Germinal center (tissue), 1 donor: ENCODE measurements around the gene PHKG2.
A peak's percentile ranks its signal among the peaks of the same experiment; 100 is the strongest.

Experiments
- DNase-seq: peaks from one replicate; pipeline ENCODE4 v3.0.0; 2012; ENCODE audit warnings: mixed read lengths, low spot score

Gene PHKG2

DNA sequence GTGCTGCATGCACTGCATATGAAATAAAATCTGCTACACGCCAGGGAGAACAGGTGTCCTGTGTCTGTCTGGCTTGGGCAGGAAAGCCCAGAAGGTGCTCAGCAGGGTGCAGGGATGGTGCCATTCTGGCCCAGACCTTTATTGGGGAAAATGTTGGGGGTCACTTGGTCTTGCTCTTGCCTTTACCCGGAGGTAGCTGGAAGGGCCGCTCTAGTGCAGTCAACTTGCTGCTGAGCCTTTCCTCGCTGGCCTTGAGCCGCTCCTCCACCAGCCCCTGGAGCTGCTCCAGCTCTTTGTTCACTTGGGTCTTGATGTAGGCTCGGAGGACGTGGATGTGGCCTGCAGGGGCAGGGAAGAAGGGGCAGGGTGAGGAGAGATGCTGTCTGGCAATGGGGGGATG, 9.1 kb downstream of the PHKG2 start:
- no peak for DNase-seq

DNA sequence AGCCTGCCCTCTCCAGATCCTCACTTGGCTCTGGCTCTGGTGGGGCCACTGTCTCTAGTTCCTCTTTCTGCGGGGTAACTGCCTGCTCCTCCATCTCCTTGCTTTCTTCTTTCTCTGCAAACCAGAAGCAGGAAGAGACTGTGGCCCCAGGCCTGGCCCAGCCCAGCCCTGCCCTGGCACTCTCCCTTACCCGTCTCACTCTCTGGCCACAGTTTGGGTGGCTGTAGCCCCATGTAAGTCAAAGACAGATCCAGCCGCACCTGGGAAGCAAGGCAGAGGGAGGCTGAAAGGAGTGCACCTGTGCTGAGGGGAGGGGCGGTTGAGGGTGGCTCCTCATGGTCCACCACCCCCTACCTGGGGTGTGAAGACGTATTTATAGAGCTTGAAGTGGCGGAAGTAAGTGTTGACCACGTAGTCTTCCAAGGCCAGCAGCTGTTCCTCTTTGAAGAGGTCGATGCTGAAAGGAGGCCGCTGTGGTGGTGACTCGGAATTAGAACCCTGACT, 10.8 kb downstream of the PHKG2 start:
- no peak for DNase-seq

DNA sequence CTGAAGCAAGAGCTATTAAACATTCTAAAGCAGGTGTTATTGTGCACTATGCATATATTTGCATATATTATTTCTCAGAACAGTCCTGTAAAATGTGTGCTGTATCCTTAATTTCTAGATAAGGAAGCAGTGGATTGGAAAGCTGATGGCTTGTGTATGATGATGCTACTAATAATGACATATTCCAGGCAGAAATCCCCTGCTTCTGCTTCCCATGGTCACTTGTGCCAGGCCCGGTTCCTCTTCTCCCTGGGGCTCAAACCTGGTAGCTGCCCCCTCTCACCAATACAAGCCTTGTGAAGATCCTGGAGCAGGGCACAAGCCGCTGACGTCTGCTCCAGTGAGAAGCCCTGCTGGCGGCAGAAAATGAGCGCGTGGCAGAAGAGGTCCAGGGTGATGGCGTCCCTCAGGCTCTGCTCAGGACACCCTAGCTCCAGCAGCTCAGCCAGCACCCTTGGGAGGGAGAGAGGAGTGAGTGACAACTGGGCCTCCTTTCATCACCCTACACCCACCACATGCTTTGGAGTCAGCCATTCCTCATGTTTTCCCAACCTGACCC, 11.9 kb downstream of the PHKG2 start:
- DNase-seq: no peak

DNA sequence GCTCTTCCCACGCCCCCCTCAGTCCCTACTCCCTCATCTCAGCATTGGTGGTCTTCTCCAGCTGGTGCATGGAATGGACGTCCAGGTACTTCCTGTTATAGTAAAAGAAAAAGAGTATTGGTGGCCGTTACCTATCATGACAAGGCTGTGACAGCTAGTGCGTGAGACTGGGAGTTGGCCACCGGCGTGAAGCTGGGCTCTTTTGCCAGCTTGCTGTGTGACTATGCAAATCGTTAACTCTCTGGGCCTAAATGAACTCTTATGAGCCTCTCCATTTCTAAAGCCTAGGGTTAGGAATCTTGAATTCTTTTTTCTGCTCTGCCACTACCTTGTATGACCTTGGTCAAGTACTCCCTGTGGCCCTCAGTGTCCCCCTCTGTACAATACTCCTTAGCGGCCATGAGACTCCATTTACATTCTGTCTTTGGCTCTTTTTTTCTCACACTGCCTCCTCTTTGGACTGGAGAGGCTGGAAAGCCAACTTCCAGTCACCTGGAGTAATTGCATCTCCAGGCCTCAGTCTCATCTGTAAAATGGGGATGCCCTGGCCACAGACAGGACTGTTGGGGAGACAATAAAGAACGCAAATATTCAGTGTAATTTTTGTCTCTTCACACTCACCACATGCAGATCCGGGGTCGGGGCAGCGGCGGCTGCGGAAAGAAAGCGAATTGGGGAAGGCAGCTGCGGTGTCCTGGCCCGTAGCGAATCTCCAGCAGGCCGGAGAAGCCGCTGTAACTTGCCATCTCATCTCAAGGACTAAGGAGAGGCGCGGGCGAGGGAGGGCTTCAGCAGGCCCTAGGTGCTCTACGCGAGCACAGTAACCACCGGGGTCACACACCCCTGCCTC, 12.6 kb downstream of the PHKG2 start:
- peak; percentile 31 for DNase-seq

DNA sequence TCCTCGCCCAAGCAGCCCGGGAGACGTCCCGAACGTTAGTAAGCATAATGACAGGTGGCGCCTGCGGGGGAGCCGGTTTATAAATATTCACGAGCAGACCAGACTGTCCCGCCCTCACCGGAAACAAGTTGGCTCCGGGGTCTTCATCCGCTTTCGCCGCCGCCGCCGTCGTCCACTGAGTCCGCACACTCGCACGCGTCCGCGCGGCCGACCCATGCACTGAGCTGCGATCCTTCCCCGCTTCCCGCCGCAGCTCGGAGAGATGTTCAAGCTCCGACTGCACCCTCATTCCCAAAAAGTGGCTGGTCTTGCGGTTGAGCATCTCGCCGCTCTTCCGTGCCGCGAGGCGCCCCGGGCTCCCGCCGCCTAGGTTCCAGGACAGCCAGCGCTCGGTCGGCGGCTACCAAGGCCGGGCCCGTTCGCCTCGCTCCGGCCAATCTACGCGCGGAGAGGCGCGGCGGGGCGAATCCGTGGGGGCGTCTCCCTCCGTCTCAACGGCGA, 13.3 kb downstream of the PHKG2 start:
- peak; percentile 75 for DNase-seq

DNA sequence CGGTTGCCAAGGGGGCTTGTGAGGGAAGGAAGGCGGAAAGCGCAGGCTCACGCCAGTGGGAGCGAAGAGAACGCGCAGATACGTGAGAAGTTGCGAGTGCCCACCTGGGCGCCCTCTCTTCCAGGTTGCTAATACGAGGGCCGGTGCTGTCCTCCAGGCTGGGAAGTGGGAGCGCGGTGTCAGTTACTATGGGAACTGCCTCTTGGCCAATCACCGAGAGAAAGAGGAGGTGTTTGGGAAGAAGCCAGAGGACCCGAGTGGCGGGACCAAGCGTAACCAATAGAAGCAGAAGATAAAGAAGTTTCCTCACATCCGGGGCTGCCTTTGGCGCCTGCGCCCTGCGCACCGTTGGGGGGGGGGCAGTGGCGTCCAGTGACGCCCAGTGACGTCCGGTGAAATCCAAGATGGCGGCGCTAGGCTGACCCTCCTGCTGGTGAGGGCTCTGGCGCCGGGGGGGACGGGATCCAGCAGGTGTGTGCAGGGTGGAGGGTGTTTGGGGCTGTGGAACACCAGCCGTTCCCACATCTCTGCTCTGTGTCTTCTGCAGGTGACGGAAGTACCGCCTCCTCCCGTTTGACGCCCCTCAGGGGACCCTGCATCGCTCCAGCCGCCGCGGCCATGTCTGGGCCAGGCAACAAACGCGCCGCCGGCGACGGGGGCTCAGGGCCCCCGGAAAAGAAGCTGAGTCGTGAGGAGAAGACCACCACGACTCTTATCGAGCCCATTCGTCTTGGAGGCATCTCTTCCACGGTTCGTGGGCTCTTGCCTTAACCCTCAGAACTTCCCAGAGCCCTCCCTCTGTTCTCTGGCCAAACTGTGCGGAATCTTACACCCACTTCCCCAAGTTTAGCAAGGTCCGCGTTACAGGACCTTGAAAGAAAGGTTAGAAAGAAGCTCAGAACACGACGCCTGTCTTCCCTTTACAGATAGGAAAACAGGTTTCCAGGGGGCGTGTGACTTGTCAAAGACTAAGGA, 14.0 kb downstream of the PHKG2 start, which contains the start of the genes CFAP119 and RNF40:
TSS of gene CFAP119 (minus strand) at position 135 of the 975 bp plus-strand sequence. CDS start 314 bp downstream, outside the sequence.
TSS of gene RNF40 (plus strand) at position 395 of the 975 bp plus-strand sequence. CDS start at position 619, 224 bp downstream.
- DNase-seq: peak; percentile 97

DNA sequence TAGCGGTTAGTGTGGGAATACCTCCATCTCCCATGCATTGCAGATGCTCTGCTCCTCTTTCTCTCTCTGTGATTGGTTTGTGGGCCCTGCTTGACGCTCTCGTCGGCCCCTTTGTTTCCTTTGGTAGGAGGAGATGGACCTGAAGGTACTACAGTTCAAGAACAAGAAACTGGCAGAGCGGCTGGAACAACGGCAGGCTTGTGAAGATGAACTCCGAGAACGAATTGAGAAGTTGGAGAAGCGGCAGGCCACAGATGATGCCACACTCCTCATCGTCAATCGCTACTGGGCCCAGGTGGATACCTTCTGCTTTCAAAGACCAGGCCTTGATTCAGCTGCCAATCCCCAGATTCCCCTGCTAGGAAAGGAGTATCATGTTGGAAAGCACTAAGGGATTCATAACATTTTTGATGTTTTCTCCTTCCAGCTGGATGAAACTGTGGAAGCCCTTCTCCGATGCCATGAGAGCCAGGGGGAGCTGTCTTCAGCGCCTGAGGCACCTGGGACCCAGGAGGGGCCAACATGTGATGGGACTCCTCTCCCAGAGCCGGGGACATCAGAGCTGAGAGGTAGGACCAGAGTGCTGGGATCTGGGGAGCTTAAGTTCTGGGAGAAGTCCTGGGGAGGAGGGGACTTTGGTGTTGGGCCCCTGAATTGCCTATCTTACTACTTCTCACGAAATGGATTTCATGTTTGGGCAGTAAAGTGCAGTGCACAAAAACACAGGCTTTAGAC, 14.9 kb downstream of the PHKG2 start:
- no peak for DNase-seq

DNA sequence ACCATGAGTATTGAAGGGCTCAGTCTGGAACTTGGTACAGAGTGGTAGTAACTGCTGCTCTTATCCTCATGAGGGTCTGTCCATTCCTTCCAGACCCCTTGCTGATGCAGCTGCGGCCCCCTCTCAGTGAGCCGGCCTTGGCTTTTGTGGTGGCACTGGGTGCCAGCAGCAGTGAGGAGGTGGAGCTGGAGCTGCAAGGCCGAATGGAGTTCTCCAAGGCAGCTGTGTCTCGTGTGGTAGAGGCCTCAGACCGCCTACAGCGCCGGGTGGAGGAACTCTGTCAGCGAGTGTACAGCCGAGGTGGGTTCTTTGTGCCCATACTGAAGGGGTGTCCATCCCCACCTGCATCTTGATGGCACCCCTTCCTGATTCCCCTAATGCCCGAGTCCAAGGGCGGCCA, 15.9 kb downstream of the PHKG2 start:
- no peak for DNase-seq

DNA sequence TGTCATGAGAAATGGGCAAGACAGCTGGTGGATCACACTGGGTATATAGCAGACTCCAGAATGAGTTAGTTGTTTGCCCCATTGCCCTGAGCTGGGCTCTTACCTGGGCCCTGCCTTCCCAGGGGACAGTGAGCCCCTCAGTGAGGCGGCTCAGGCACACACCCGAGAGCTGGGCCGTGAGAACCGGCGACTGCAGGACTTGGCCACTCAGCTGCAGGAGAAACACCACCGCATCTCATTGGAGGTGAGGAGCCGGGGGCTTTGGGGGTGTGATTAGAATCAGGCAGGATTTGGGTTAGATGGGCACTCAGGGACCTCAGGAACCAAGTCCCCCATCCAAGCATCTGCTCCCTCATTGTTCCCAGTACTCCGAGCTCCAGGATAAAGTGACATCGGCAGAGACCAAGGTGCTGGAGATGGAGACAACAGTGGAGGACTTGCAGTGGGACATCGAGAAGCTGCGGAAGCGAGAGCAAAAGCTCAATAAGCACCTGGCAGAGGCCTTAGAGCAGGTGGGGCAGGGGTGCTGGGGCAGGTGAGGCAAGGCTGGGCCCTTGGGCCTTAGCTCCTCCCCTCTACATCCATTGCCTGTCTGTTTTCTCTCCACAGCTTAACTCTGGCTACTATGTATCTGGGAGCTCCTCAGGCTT, 16.7 kb downstream of the PHKG2 start:
- no peak for DNase-seq

DNA sequence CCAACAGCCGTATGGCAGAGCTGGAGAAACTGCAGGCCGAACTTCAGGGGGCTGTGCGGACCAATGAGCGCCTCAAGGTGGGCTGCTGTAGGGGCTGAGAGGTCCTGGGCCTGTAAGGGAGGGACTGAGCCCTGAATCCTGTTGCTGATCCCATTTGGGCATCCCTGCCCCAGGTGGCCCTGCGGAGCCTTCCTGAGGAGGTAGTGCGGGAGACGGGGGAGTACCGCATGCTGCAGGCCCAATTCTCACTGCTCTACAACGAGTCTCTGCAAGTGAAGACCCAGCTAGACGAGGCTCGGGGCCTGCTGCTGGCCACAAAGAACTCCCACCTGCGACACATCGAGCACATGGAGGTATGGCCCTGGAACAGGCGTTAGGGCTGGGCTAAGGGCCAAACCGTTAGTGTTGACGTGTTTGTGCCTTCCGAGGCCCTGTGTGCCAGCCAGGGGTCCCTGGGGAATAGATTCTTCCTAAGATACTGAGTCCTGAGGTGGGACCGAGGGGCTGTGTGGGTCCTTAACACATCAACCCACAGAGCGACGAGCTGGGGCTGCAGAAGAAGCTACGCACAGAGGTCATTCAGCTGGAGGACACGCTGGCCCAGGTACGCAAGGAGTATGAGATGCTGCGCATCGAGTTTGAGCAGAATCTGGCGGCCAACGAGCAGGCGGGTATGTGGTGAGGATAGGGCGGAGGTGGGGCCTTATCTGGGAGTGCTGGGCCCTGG, 18.1 kb downstream of the PHKG2 start:
- DNase-seq: no peak

DNA sequence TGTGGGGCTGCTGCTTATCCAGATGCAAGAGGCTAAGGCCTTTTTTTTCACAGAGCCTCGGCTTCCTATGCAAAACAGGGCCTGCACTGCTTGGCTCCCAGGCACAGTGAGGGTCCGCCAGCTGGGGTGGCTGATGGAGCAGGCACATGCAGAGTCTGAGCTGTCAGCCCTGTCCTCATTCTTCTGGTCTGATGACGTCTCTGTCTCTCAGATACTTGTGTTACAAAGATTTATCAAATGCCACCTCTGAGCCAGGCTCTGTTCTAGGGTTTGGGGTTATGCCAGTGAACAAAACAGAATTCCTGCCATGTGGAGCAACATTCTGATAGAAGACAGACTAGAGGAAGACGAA, 18.7 kb downstream of the PHKG2 start:
- DNase-seq: no peak

DNA sequence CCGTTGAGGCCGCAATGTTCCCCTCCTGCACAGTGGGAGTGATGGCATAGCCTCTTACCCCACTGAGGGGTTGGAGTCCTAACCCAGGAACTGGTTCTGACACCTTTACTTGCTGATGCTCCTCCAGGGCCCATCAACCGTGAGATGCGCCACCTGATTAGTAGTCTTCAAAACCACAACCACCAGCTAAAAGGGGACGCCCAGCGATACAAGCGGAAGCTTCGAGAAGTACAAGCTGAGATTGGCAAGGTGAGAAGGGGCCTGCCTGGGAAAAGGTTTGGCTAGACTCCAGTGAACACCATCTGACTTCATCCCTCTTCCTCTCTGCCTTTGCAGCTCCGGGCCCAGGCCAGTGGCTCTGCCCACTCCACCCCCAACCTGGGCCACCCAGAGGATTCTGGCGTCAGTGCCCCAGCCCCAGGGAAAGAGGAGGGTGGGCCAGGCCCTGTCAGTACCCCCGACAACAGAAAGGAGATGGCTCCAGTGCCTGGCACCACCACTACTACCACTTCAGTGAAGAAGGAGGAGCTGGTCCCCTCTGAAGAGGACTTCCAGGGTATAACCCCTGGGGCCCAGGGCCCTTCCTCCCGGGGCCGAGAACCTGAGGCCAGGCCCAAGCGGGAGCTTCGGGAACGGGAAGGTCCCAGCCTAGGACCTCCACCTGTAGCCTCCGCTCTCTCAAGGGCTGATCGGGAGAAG, 19.7 kb downstream of the PHKG2 start:
- peak; percentile 70 for DNase-seq

DNA sequence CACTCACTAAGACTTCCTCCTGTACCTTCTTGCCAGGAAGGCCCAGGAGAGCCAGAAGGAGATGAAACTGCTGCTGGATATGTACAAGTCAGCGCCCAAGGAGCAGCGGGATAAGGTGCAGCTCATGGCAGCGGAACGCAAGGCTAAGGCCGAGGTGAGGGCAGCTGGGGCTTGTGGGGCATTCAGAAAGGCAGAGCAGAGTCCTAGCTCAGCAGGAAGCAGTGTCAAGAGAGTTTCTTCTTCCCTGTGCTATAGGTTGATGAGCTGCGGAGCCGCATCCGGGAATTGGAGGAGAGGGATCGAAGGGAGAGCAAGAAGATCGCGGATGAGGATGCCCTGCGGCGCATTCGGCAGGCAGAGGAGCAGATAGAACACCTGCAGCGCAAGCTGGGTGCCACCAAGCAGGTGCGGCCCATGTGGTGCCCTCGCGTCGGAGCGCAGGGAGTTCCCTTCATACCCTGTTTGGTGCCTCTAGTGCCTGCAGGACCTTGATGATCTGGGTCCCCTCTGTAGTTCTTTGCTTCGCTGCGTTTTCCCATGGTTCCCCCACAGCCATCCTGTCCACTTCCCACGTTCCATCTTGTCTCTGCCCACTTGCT, 20.5 kb downstream of the PHKG2 start:
- DNase-seq: no peak

DNA sequence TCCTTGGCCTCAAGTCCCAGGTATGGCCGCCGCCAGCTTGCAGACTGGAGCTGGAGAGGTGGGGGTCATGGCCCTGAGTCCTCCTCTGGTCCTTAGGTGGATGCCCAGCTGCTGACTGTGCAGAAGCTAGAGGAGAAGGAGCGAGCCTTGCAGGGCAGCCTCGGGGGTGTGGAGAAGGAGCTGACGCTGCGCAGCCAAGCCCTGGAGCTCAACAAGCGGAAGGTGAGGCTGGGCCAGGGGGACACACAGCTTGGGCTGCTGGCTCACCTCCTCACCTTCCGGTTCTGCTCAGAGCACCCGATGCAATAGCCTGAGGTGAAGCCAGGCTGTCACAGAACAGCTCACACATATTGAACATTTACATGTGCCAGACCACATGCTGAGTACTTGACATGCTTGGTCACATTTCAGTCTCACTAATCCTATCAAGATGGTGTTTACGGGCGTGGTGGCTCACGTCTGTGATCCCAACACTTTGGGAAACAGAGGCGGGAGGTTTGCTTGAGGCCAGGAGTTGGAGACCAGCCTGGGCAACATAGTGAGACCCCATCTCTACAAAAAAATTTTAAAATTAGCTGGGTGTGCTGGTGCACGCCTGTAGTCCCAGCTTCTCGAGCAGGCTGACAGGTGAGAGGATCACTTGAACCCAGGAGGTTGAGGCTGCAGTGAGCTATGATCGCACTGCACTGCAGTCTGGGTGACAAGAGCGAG, 21.3 kb downstream of the PHKG2 start:
- peak; percentile 49 for DNase-seq

DNA sequence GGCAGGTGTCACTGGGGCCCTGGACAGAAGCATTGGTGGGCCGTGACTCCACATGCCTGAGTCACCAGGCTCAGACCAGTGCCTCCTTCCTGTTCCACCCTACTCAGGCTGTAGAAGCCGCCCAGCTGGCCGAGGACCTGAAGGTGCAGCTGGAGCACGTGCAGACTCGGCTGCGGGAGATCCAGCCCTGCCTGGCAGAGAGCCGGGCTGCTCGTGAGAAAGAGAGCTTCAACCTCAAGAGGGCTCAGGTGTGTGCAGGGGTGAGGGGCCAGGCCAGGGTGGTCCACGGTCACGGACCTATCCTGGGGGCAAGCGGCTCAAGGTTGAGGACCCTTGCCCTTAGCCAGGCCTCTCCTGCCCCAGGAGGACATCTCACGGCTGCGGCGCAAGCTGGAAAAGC, 23.5 kb downstream of the PHKG2 start:
- DNase-seq: no peak

DNA sequence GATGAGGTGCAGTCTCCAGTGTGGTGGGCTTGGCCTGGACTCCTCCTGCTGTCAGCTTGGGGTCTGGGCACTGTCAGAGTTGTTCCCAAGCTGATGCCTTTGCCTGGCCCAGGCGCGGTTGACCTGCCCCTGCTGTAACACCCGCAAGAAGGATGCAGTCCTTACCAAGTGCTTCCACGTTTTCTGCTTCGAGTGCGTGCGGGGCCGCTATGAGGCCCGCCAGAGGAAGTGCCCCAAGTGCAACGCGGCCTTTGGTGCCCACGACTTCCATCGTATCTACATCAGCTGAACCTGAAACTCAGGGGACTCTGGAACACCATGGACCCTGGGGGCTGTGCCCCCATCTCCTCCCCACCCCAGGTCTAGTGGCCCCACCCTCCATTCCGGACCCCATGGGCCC, 25.6 kb downstream of the PHKG2 start:
- no peak for DNase-seq

DNA sequence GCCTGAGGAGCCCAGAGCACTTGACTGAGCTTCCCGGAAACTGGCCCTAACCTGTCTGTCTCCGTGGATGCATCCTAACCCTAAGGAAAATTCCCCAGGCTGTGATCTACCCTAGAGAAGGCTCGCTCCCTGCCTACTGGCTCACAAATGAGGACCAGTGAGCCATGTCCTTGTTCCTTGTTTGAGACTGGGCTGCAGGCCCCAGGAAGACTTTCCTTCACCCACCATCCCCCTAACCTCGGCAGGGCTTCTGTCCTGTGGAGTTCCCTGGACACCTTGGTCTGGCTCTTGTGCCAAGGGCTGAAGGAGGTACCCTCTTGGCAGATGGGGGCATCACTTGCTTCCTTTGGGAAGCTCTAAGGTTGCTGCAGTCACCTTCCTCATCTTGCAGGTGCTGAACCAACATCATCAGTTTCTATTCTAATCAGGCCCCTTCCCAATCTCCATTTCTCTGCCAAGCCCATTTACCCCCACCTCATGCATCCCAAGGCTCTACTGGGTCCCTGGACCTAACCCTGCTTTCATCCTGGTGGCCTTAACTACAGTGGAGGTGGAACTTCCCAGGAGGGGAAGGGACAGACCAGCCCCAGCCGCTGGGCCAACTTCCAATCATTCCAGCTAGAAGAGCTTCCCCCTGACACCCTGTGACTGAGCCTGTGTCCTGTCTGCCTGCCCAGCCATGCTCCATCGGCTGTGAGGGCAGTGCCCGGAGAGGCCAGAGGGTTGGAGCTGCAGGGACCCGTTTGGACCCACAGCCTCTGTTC, 26.3 kb downstream of the PHKG2 start:
- DNase-seq: no peak

DNA sequence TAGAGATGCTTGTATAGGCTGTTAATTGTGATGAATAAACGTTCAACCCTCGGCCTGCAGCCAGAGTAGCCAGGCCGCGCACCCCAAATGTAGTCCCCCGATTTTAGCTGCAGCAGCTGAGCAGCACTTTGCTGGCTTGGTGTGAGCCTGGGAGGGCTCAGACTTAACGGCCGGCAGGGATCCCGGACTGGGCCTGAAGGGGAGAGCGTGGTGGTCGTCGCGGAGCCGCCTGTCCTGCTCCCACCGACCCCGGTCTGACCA, 26.8 kb downstream of the PHKG2 start:
- DNase-seq: no peak
